K562 treated with DMSO at 1 percent for 12 hours (cell line): Measurements from ENCODE around the gene OGFOD1. TPM values are rescaled to one million over a fixed set of nuclear protein-coding genes. Genes with fewer than 3 reads are reported as not detected.

ENCODE experiments used
- total RNA-seq: library from RNA; unstranded; fragments of 300-600 nt; gene quantifications from 2 replicates; pipeline ENCODE4 v1.2.3, GENCODE V29; 2022; ENCODE audit not compliant: insufficient read depth

OGFOD1 gene
- total RNA-seq = 13.1 and 23.9 TPM in 2 replicates

GRCh38 chr16:56450986-56451752 lies at the start of gene OGFOD1, which contains the start of gene NUDT21:
Gene OGFOD1 (plus strand): TSS chr16:56451554. CDS start chr16:56451613, 59 bp downstream.
Gene NUDT21 (minus strand): TSS chr16:56451332. CDS start chr16:56451202, 130 bp downstream.

GRCh38 chr16:56425439-56425832 lies 25.9 kb upstream of the OGFOD1 start, which contains the start of gene AMFR:
Gene AMFR (minus strand): TSS chr16:56425545. CDS start chr16:56425327, 218 bp downstream.

GRCh38 chr16:56519459-56520250 lies 68.3 kb downstream of the OGFOD1 start, which contains the start of gene BBS2:
Gene BBS2 (minus strand): TSS chr16:56520024. CDS start chr16:56519862, 162 bp downstream.

Other genes starting within 250 kb of the OGFOD1 start
- gene AMFR, start 26.0 kb upstream of the OGFOD1 start, total RNA-seq = 80.8 and 114 TPM in 2 replicates
- 50.5 and 50.7 TPM in 2 replicates for gene NUDT21, start 222 bp upstream of the OGFOD1 start, total RNA-seq
- 11.7 and 17.8 TPM in 2 replicates for gene BBS2, start 68.5 kb downstream of the OGFOD1 start, total RNA-seq
- gene MT4, start 113.5 kb downstream of the OGFOD1 start, total RNA-seq = not detected in 2 replicates
- gene MT3, start 138.0 kb downstream of the OGFOD1 start, total RNA-seq = not detected in 2 replicates
- 28.0 and 34.8 TPM in 2 replicates for gene MT2A, start 157.0 kb downstream of the OGFOD1 start, total RNA-seq
- not detected in 2 replicates for gene MT1E, start 174.2 kb downstream of the OGFOD1 start, total RNA-seq
- gene MT1M, start 181.1 kb downstream of the OGFOD1 start, total RNA-seq = not detected in 2 replicates
- not detected in 2 replicates for gene MT1A, start 187.1 kb downstream of the OGFOD1 start, total RNA-seq
- not detected in 2 replicates for gene MT1B, start 200.3 kb downstream of the OGFOD1 start, total RNA-seq
- not detected in 2 replicates for gene MT1F, start 206.4 kb downstream of the OGFOD1 start, total RNA-seq
- not detected in 2 replicates for gene MT1G, start 216.5 kb downstream of the OGFOD1 start, total RNA-seq
- gene MT1H, start 218.3 kb downstream of the OGFOD1 start, total RNA-seq = not detected in 2 replicates
- gene MT1X, start 230.9 kb downstream of the OGFOD1 start, total RNA-seq = 16.4 and 18.1 TPM in 2 replicates